ENCODE measurements around the gene AKR1C3. TPM values are rescaled to one million over a fixed set of nuclear protein-coding genes. Genes with fewer than 3 reads are reported as not detected.

AKR1C3 gene
- total and polyA plus RNA-seq, 2 donors (not counting 3 experiments of a cell fraction or from before 2014, with no cell fraction given), result 27.4 to 32.2 TPM

- Histone ChIP-seq H3K79me2 (ENCODE audit: control insufficient read depth, insufficient read depth, low read length) (no peaks in the 10 kb centered on the region), H3K27ac (ENCODE audit: insufficient read depth, low read depth, low read length) (no peak overlapping the region), H4K20me1 (replicated peaks; ENCODE audit: control insufficient read depth, extremely low read depth, insufficient read depth, low read length) (no peaks in the 10 kb centered on the region), H3K27me3 (ENCODE audit: control insufficient read depth in 2 of 2, insufficient read depth in 2 of 2, low read length in 2 of 2) (no peaks in the 10 kb centered on the region), H3K4me3 (replicated peaks in 1 of 3; ENCODE audit: insufficient read depth in 1 of 3, low read depth in 1 of 3, low read length in 3 of 3) (no peak overlapping the region), H3K9me1 (replicated peaks; ENCODE audit: control insufficient read depth, extremely low read depth, insufficient read depth, low read length) (no peaks in the 10 kb centered on the region), H3K4me2 (ENCODE audit: insufficient read depth, low read length) (no peak overlapping the region), H3K4me1 (ENCODE audit: control insufficient read depth, extremely low read depth, insufficient read depth, low read length) (no peaks in the 10 kb centered on the region), H3K36me3 (ENCODE audit: control insufficient read depth in 2 of 2, extremely low read depth in 1 of 2, insufficient read depth in 2 of 2, low read length in 2 of 2) (no peaks in the 10 kb centered on the region), H2AFZ (ENCODE audit: low read depth, low read length) (no peak overlapping the region), H3K9ac (replicated peaks; ENCODE audit: extremely low read depth, insufficient read depth, low read length) (no peak overlapping the region), H3K9me3 (replicated peaks; ENCODE audit: control insufficient read depth, insufficient read depth, low read length) (no peaks in the 10 kb centered on the region)
- intact Hi-C loops (cut with micrococcal nuclease) (no loop called here), dilution Hi-C loops (cut with MboI; ENCODE audit: extremely low pct_ligation_motif_present, low sequenced_read_pairs) (no loop called here)
- ChIA-PET CTCF (no interaction called here), POLR2A (no interaction called here)
- no TSS peak for BruUV-seq (replicated peaks)
- no peak for DNase-seq (ENCODE audit: low read depth, low spot score)
- no peak for TF ChIP-seq MAX (IDR thresholded peaks at IDR 0.05; ENCODE audit: insufficient read depth, insufficient read length)
- TF ChIP-seq POLR2AphosphoS5 (IDR thresholded peaks at IDR 0.05; ENCODE audit: insufficient read depth, low read depth, low read length), result no peak
- TF ChIP-seq JUN (IDR thresholded peaks at IDR 0.05; ENCODE audit: borderline replicate concordance, insufficient read depth, insufficient read length, low read depth), result no peak
- no peak for TF ChIP-seq CTCF (IDR thresholded peaks at IDR 0.05; ENCODE audit: extremely low read depth in 1 of 2, insufficient read depth in 1 of 2, low read depth in 1 of 2, low read length in 2 of 2)
- TF ChIP-seq FOS (IDR thresholded peaks at IDR 0.05; ENCODE audit: borderline replicate concordance, insufficient read depth, low read length), result no peak
- no peak for TF ChIP-seq MYC (IDR thresholded peaks at IDR 0.05; ENCODE audit: low read depth, low read length)
- no peak for TF ChIP-seq EZH2 (IDR thresholded peaks at IDR 0.05; ENCODE audit: borderline replicate concordance, low read depth, low read length, severe bottlenecking)
- TF ChIP-seq GATA2 (IDR thresholded peaks at IDR 0.05; ENCODE audit: insufficient read depth, insufficient read length, low read depth, low read length), result no peak
- no peak for TF ChIP-seq POLR2A (IDR thresholded peaks at IDR 0.05; ENCODE audit: low read depth, low read length)
- FAIRE-seq, result no peak
Observed at GRCh38 chr10:5151076-5151475, 56.9 kb downstream of the AKR1C3 start.
